WTC11 (cell line): ENCODE measurements around the gene FAM114A2. TPM values are rescaled to one million over a fixed set of nuclear protein-coding genes. Genes with fewer than 3 reads are reported as not detected.

Experiments used
- ATAC-seq: fragments of 200-7000 bp; cut with Tn5 transposase; 2 replicates; pipeline ENCODE4 v1.10.0; 2021; ENCODE audit warnings: mild to moderate bottlenecking, moderate library complexity
- CTCF ChIA-PET: fragments of 300-600 bp; sonication (Branson Sonifier 250); formaldehyde crosslinking; loops from one replicate; lab custom pipeline; 2021; ENCODE audit warnings: antibody characterized with exemption; lab: Charles Lee
- POLR2A ChIA-PET: fragments of 350-600 bp; sonication (Branson Sonifier 250); formaldehyde crosslinking; loops from one replicate; lab custom pipeline; 2021; ENCODE audit warnings: antibody characterized with exemption; lab: Charles Lee
- DNase-seq: peaks from one replicate; pipeline ENCODE4 v3.0.0; 2021; ENCODE audit warnings: low spot score
- H3K27ac Mint-ChIP-seq: 2 replicates; pipeline ENCODE4 v1.8.0; 2021; ENCODE audit warnings: mixed read lengths
- H3K27me3 Mint-ChIP-seq: 2 replicates; pipeline ENCODE4 v1.8.0; 2021; ENCODE audit warnings: low read depth, mild to moderate bottlenecking, moderate library complexity, mixed read lengths
- H3K36me3 Mint-ChIP-seq: 2 replicates; pipeline ENCODE4 v1.8.0; 2021; ENCODE audit warnings: mixed read lengths
- H3K4me1 Mint-ChIP-seq: 2 replicates; pipeline ENCODE4 v1.8.0; 2022; ENCODE audit warnings: mixed read lengths
- H3K4me3 Mint-ChIP-seq: 2 replicates; pipeline ENCODE4 v1.8.0; 2021; ENCODE audit warnings: mild to moderate bottlenecking, moderate library complexity, mixed read lengths
- H3K9me3 Mint-ChIP-seq: 2 replicates; pipeline ENCODE4 v1.8.0; 2021; ENCODE audit warnings: mixed read lengths
- ARID4B ChIP-seq: sonication (generic); formaldehyde crosslinking; IDR thresholded peaks from 2 replicates; pipeline ENCODE4 v1.8.0; 2023; ENCODE audit warnings: missing genetic modification reagents, mild to moderate bottlenecking, borderline replicate concordance
- CREB1 ChIP-seq: sonication (generic); formaldehyde crosslinking; IDR thresholded peaks from 2 replicates; pipeline ENCODE4 v1.8.0; 2023; ENCODE audit warnings: mild to moderate bottlenecking, missing genetic modification reagents
- ETV6 ChIP-seq: sonication (generic); formaldehyde crosslinking; IDR thresholded peaks from 2 replicates; pipeline ENCODE4 v1.8.1; 2022; ENCODE audit warnings: mild to moderate bottlenecking, missing genetic modification reagents
- FOXP1 ChIP-seq: sonication (generic); formaldehyde crosslinking; IDR thresholded peaks from 2 replicates; pipeline ENCODE4 v1.8.0; 2022; ENCODE audit warnings: missing genetic modification reagents, mild to moderate bottlenecking, moderate library complexity, borderline replicate concordance
- IRF1 ChIP-seq: sonication (generic); formaldehyde crosslinking; IDR thresholded peaks from 2 replicates; pipeline ENCODE4 v1.8.0; 2023; ENCODE audit warnings: missing genetic modification reagents
- IRF2 ChIP-seq: sonication (generic); formaldehyde crosslinking; IDR thresholded peaks from 2 replicates; pipeline ENCODE4 v1.8.0; 2022; ENCODE audit warnings: low read depth, missing genetic modification reagents, borderline replicate concordance
- SMAD3 ChIP-seq: sonication (generic); formaldehyde crosslinking; IDR thresholded peaks from 2 replicates; pipeline ENCODE4 v1.8.0; 2022; ENCODE audit warnings: missing genetic modification reagents, mild to moderate bottlenecking, borderline replicate concordance
- SP1 ChIP-seq: sonication (generic); formaldehyde crosslinking; conservative IDR thresholded peaks from 2 replicates; pipeline ENCODE4 v1.8.1; 2022; ENCODE audit warnings: missing genetic modification reagents
- TP53 ChIP-seq: sonication (generic); formaldehyde crosslinking; IDR thresholded peaks from 2 replicates; pipeline ENCODE4 v1.8.1; 2023; ENCODE audit warnings: mild to moderate bottlenecking, missing genetic modification reagents
- ZNF138 ChIP-seq: sonication (generic); formaldehyde crosslinking; conservative IDR thresholded peaks from 2 replicates; pipeline ENCODE4 v1.8.1; 2022; ENCODE audit warnings: mild to moderate bottlenecking, moderate library complexity, missing genetic modification reagents
- ZNF219 ChIP-seq: sonication (generic); formaldehyde crosslinking; IDR thresholded peaks from 2 replicates; pipeline ENCODE4 v1.8.0; 2023; ENCODE audit warnings: missing genetic modification reagents, mild to moderate bottlenecking, borderline replicate concordance
- ZNF232 ChIP-seq: sonication (generic); formaldehyde crosslinking; IDR thresholded peaks from 2 replicates; pipeline ENCODE4 v1.8.0; 2022; ENCODE audit warnings: mild to moderate bottlenecking, missing genetic modification reagents
- ZNF281 ChIP-seq: sonication (generic); formaldehyde crosslinking; IDR thresholded peaks from 2 replicates; pipeline ENCODE4 v1.8.0; 2023; ENCODE audit warnings: mild to moderate bottlenecking, missing genetic modification reagents
- ZNF317 ChIP-seq: sonication (generic); formaldehyde crosslinking; IDR thresholded peaks from 2 replicates; pipeline ENCODE4 v1.8.1; 2023; ENCODE audit warnings: low read depth, mild to moderate bottlenecking, moderate library complexity, missing genetic modification reagents, borderline replicate concordance
- ZNF671 ChIP-seq: fragments of 250-450 bp; sonication (Bioruptor Pico); IDR thresholded peaks from 2 replicates; pipeline ENCODE4 v1.8.0; 2021; ENCODE audit warnings: mild to moderate bottlenecking
- total RNA-seq: library from RNA; stranded (reverse); gene quantifications from 3 replicates; pipeline ENCODE4 v1.2.3, GENCODE V29; 2021
- TF ChIP-seq, protein P1 (sequence below): sonication (generic); formaldehyde crosslinking; IDR thresholded peaks from 2 replicates; pipeline ENCODE4 v1.8.1; 2023; ENCODE audit warnings: mild to moderate bottlenecking, missing genetic modification reagents, borderline replicate concordance
- TF ChIP-seq, protein P2 (sequence below): fragments of 250-450 bp; sonication (Bioruptor Pico); IDR thresholded peaks from 2 replicates; pipeline ENCODE4 v2.1.2; 2022; ENCODE audit warnings: mild to moderate bottlenecking, moderate library complexity
- TF ChIP-seq, protein P3 (sequence below): sonication (generic); formaldehyde crosslinking; conservative IDR thresholded peaks from 2 replicates; pipeline ENCODE4 v1.8.1; 2022; ENCODE audit warnings: mild to moderate bottlenecking, missing genetic modification reagents
- TF ChIP-seq, protein P4 (sequence below): sonication (generic); formaldehyde crosslinking; IDR thresholded peaks from 2 replicates; pipeline ENCODE4 v1.8.1; 2022; ENCODE audit warnings: mild to moderate bottlenecking, missing genetic modification reagents, moderate library complexity, borderline replicate concordance

The FAM114A2 gene
- total RNA-seq, 1 experiment from 2014 or later: 10.1 TPM

DNA sequence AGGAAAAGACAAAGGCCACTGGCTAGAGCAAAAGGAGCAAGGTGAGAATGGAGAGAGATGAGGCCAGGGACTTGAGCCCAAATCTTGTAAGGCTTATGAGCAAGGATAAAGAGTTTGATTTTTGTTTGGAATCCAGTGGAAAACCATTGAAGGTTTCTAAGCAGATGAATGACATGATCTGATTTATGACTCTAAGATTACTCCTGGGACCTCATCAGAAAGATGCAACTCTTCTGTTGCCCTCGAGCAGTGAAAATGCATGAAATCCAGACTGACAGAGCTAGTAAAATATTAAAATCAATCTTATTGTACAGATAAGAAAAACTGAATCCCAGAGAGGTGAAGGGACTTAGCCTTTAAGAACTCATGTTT, 734 bp upstream of the FAM114A2 start (continued):
- TF ChIP-seq, protein P1, sequence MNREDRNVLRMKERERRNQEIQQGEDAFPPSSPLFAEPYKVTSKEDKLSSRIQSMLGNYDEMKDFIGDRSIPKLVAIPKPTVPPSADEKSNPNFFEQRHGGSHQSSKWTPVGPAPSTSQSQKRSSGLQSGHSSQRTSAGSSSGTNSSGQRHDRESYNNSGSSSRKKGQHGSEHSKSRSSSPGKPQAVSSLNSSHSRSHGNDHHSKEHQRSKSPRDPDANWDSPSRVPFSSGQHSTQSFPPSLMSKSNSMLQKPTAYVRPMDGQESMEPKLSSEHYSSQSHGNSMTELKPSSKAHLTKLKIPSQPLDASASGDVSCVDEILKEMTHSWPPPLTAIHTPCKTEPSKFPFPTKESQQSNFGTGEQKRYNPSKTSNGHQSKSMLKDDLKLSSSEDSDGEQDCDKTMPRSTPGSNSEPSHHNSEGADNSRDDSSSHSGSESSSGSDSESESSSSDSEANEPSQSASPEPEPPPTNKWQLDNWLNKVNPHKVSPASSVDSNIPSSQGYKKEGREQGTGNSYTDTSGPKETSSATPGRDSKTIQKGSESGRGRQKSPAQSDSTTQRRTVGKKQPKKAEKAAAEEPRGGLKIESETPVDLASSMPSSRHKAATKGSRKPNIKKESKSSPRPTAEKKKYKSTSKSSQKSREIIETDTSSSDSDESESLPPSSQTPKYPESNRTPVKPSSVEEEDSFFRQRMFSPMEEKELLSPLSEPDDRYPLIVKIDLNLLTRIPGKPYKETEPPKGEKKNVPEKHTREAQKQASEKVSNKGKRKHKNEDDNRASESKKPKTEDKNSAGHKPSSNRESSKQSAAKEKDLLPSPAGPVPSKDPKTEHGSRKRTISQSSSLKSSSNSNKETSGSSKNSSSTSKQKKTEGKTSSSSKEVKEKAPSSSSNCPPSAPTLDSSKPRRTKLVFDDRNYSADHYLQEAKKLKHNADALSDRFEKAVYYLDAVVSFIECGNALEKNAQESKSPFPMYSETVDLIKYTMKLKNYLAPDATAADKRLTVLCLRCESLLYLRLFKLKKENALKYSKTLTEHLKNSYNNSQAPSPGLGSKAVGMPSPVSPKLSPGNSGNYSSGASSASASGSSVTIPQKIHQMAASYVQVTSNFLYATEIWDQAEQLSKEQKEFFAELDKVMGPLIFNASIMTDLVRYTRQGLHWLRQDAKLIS: no peak
- TF ChIP-seq, protein P2, sequence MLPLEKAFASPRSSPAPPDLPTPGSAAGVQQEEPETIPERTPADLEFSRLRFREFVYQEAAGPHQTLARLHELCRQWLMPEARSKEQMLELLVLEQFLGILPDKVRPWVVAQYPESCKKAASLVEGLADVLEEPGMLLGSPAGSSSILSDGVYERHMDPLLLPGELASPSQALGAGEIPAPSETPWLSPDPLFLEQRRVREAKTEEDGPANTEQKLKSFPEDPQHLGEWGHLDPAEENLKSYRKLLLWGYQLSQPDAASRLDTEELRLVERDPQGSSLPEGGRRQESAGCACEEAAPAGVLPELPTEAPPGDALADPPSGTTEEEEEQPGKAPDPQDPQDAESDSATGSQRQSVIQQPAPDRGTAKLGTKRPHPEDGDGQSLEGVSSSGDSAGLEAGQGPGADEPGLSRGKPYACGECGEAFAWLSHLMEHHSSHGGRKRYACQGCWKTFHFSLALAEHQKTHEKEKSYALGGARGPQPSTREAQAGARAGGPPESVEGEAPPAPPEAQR (CRISPR knock-in tag): no peak

- H3K4me3 Mint-ChIP-seq: peak overlapping the region; percentile 94
- ATAC-seq: peak; percentile 15
- H3K27ac Mint-ChIP-seq: peak overlapping the region; percentile 75
- H3K4me1 Mint-ChIP-seq: peaks cover 17% of the 10 kb centered on the region
- POLR2A ChIA-PET: interaction anchor here (1.0 to 1.1 kb wide), 2 partner anchors 9 to 12 kb away, joined by 4 to 6 read pairs; no protein-coding TSS in a partner anchor
- no peaks in the 10 kb centered on the region for H3K9me3 Mint-ChIP-seq
- TF ChIP-seq, protein P3, sequence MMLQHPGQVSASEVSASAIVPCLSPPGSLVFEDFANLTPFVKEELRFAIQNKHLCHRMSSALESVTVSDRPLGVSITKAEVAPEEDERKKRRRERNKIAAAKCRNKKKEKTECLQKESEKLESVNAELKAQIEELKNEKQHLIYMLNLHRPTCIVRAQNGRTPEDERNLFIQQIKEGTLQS: no peak
- no peak for TF ChIP-seq CREB1
- no peak for TF ChIP-seq SMAD3 (CRISPR knock-in tag)
- no peak for TF ChIP-seq ZNF219 (CRISPR knock-in tag)
- TF ChIP-seq, protein P2 (CRISPR knock-in tag): no peak
- no peak for TF ChIP-seq IRF2
- TF ChIP-seq ZNF138: no peak
- no peak for TF ChIP-seq TP53 (CRISPR knock-in tag)
- no peak for TF ChIP-seq ZNF232 (CRISPR knock-in tag)
- TF ChIP-seq ARID4B: no peak
- TF ChIP-seq, protein P4, sequence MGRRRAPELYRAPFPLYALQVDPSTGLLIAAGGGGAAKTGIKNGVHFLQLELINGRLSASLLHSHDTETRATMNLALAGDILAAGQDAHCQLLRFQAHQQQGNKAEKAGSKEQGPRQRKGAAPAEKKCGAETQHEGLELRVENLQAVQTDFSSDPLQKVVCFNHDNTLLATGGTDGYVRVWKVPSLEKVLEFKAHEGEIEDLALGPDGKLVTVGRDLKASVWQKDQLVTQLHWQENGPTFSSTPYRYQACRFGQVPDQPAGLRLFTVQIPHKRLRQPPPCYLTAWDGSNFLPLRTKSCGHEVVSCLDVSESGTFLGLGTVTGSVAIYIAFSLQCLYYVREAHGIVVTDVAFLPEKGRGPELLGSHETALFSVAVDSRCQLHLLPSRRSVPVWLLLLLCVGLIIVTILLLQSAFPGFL (CRISPR knock-in tag): no peak
- TF ChIP-seq SP1 (CRISPR knock-in tag): no peak
- no peak for TF ChIP-seq ZNF281
- TF ChIP-seq IRF1 (CRISPR knock-in tag): no peak
- TF ChIP-seq ZNF317 (CRISPR knock-in tag): no peak
- no peak for TF ChIP-seq FOXP1 (CRISPR knock-in tag)
- TF ChIP-seq ETV6 (CRISPR knock-in tag): no peak
- TF ChIP-seq ZNF671 (CRISPR knock-in tag): no peak
- TF ChIP-seq, all 79 proteins: peak for 0
- CTCF ChIA-PET: interaction anchor here (0.9 to 1.7 kb wide), 7 partner anchors 23 to 384 kb away, joined by 3 to 14 read pairs (median 4); no protein-coding TSS in a partner anchor
- no peak for DNase-seq
- Mint-ChIP-seq H3K27me3 (no peaks in the 10 kb centered on the region; the same call in 1 of the 2 replicates), H3K36me3 (no peaks in the 10 kb centered on the region)
Observed at GRCh38 chr5:154038261-154038706, 426 bp downstream of the FAM114A2 start.
